Measurements from ENCODE around the gene PRAC1.

GRCh38 chr17:48738424-48738802 is 16.1 kb upstream of the PRAC1 start:
- TF ChIP-seq CTCF (IDR thresholded peaks at IDR 0.05; ENCODE audit: low read length): no peak
- TF ChIP-seq EZH2 (optimal IDR thresholded peaks at IDR 0.05; ENCODE audit: low read depth, low read length): no peak
- TF ChIP-seq EZH2phosphoT487 (IDR thresholded peaks at IDR 0.05; ENCODE audit: low read length): no peak
